Lower leg skin (tissue), 3 donors: ENCODE measurements around the gene HHIPL1.

ENCODE experiments used
- POLR2A ChIP-seq, 2 donors: fragments of 450-650 bp; IDR thresholded peaks; one replicate each; pipeline ENCODE4 v1.6.1; 2016 to 2017; ENCODE audit warnings: antibody characterized with exemption in 2 of 2, mild to moderate bottlenecking in 1 of 2, moderate library complexity in 1 of 2
- TF ChIP-seq, protein P1 (sequence below), 3 donors: fragments of 450-650 bp; IDR thresholded peaks; one replicate each; pipeline ENCODE4 v1.5.1; 2016; ENCODE audit warnings: antibody characterized with exemption in 3 of 3, mild to moderate bottlenecking in 3 of 3, moderate library complexity in 2 of 3

- TF ChIP-seq, protein P1, sequence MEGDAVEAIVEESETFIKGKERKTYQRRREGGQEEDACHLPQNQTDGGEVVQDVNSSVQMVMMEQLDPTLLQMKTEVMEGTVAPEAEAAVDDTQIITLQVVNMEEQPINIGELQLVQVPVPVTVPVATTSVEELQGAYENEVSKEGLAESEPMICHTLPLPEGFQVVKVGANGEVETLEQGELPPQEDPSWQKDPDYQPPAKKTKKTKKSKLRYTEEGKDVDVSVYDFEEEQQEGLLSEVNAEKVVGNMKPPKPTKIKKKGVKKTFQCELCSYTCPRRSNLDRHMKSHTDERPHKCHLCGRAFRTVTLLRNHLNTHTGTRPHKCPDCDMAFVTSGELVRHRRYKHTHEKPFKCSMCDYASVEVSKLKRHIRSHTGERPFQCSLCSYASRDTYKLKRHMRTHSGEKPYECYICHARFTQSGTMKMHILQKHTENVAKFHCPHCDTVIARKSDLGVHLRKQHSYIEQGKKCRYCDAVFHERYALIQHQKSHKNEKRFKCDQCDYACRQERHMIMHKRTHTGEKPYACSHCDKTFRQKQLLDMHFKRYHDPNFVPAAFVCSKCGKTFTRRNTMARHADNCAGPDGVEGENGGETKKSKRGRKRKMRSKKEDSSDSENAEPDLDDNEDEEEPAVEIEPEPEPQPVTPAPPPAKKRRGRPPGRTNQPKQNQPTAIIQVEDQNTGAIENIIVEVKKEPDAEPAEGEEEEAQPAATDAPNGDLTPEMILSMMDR (IDR thresholded peaks at IDR 0.05), result no peak
- TF ChIP-seq POLR2A (IDR thresholded peaks at IDR 0.05), result no peak
Measured at GRCh38 chr14:99658218-99658845, 13.4 kb downstream of the HHIPL1 start.
